ENCODE results near the gene TBX2.
"Not testable (repeated sequence)": the region's sequence is repeated elsewhere in the genome, so short reads cannot be mapped to it uniquely, and the experiment has no call there.

TBX2 gene

DNA sequence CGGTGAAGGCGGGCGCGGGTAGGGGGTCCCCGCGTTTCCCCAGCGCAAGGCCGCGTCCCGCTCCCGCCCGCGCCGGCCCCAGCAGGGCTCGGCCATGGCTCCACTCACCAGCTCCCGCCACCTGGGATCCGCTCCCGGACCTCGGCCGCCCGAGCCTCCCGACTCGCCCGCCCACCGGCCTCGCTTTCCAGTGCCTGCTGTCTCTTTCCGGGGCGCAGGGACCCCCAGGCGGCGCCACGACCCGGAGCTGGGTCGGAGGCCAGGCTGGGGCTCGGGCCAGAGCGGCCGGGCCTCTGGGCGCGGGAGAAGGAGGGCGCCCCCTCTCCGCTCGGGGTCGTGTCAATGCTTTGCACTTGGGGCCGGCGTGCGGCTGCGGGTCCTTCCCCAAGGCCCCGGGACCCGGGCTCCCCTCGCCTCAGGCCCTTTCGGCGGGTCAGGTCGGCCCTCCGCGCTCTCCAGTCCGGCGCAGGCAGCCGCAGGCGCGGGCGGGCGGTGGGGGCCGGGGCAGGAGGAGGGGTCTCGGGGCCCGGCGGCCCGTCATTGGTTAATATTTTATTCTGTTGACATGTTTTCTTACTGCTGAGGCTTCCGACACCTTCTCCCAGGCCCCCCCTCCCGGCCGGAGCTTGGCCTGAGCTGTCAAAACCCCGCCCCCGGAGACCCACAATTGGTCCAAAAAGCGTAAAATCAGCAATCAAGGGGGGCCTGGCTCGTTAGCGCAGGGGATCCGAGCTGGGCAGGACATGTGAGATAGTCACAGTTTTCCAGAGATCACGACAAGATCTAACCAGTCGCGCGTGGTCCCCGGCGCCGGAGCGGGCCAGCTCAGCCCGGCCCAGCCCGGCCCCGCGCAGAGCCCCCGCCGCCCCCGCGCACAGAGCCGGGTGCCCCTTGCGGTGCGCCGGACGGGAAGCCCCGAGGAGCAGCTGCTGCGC, at the start of gene TBX2:
TBX2 (plus strand) TSS at position 713 of the 935 bp plus-strand sequence. CDS start 334 bp downstream, outside the sequence.
- no peak for DNase-seq

DNA sequence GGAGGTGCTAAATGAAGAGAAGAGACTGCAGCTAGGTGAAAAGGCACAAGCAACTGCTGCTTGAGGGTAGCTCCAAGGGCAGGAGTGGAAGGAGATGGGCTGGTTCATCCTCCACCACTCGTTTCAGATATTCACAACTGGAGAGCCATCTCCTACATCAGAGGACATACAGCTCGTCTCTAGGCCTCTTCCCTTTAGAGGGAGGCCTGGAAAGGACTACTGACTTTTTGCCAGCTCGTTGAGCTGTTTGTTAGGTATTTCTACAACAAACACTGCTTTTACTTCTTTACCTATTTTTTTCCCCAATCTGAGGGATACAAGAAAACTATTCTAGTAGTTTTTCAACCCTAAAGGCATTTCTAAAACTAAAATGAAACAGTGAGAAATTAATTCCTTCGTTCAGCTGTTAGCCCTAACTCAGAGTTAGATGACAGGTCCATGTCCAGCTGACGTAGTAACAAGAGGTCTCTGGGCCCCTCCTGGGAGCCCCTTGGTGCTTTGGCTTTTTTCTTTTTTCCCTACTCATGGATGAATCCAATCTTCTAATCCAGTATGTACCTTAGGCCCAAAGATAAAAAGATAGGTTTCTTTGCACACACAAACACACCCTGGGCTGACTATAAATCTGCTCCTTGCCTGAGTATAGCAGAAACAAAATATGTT, 47.8 kb upstream of the TBX2 start:
- no peak for DNase-seq

DNA sequence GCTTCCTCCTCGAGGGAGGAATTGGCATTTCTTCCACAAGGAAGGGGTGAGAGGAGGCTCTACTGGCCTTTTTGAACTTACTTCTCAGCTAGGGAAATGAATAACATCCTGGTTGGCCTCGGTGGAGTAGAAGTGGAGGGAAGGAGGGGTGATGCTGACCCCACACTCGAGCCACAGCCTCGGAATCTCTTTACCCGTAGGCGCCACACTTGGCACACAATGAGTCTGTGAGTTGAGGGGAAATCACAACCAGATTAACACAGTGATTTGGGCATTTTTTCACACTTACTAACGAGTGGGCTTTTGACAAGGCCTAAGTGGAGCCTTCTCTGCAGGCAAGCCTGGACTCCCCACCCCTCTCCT, 47.3 kb upstream of the TBX2 start:
- no peak for DNase-seq

DNA sequence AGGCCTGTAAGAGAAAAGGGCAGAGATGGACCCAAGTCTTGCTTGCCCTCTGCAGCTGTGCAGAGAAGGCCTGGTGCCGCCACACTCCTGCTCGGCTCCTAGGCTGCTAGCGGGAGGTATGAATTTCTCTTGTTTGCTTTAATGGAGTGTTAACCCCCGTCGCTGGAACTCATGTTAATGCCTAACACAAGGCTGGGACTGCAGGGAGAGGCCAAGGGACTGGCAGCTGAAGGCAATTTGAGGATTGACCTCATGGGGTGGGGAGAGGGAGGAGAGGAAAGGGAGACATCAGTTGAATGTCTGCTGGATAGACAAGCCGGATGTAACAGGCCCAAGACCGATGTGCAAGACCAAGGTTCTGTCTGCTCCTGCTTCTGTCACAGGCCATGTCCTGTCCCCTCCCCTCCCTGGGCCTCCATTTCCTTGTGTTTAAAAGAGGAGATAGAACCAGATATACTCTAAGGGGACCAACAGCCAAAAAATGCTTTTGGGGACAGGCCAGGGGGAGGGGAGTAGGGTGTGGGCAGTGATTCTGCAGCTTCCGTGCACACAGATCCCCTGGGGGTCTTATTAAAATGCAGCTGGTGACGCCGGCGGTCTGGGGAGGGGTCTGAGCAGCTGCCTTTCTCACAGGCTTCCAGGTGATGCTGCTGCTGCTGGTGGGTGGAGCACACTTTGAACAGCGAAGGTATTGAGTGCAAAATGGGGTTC, 46.7 kb upstream of the TBX2 start:
- DNase-seq = no peak

DNA sequence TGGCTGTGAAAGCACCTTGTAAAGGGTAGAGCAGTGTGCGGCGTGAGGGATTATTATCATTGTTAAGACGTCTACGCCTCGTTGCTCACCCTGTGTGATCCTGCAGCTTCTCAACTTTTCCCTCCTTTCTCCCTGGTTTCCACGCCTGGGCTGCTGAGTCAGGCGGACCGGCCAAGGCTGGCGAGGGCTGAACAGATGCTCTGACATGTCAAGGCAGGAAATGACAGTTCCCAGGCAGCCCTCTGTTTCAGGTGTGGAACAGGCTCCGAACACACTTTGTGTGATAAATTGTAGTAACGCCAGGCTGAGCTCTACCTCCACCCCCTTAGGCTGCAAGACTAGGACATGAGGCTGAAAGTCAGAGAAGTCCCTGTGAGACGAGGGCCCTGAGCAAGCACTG, 46.0 kb upstream of the TBX2 start:
- DNase-seq = no peak

DNA sequence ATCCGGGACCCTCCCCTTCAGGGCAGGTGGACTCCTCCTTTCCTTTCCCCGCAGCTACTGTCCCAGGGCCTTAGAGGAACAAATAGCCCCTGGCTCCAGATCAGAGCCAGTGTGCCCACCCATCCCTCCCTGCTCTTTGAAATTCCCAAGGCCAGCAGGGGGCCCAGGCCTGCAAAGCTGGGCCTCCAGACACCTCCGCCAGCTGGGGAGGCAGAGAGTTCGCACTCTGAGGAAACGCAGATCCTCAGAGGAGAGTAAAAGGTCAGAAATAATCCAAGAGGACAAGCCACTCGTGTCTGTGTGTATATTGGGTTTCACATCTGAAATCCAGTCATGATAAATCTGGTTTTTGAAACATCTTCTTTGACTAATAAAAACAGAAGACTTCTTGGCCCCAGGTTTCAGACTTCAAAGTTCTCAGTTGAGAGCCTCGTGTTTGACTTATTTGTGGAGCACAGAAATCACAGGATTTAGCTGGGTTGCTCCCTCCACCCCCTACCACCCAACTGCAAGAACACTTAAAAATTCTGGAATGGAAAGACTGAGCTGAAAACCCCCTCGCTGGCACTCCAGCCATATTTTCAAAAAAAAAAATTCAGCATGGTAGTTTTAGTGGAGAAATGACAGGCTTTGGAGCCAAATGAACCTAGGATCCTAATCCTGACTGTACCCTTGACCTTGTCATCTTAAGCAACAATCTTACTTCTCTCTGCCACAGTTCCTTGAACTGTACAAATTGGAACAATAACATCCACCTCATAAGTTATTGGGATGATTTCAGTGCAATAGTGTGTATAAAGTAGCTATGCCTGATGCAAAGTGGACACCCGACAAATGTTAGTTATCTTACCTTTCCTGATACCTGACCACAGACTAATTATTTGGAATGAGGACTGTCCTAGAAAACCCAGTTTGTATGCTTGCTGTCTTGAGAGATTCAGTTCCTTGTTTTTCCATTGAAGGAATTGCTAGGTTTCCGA, 44.5 kb upstream of the TBX2 start:
- no peak for DNase-seq

DNA sequence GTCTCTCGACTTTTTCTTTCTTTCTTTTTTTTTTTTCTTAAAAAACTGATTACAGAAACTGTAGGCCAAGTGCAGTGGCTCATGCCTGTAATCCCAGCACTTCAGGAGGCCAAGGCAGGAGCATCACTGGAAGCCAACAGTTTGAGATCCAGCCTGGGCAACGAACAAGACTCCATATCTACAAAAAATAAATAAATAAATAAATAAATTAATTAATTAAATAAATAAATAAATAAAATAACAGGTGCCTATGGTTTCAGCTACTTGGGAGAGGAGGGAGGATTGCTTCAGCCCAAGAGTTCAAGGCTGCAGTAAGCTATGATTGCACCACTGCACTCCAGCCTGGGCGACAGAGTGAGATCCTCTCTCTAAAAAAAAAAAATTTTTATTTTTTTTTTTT, 42.6 kb upstream of the TBX2 start:
- not testable (repeated sequence) for DNase-seq

DNA sequence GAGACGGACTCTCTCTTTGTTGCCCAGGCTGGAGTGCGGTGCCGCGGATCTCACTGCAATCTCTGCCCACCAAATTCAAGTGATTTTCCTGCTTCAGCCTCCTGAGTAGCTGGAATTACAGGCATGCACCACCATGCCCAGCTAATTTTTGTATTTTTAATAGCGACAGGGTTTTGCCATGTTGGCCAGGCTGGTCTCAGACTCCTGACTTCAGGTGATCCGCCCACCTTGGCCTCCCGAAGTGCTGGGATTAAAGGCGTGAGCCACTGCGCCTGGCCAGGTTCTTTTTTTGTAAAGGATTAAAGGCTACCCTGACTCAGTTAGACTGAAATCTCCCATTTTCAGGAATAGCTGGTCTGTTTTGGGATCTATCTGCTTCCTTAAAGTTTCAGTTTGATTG, 40.1 kb upstream of the TBX2 start:
- DNase-seq = not testable (repeated sequence)

DNA sequence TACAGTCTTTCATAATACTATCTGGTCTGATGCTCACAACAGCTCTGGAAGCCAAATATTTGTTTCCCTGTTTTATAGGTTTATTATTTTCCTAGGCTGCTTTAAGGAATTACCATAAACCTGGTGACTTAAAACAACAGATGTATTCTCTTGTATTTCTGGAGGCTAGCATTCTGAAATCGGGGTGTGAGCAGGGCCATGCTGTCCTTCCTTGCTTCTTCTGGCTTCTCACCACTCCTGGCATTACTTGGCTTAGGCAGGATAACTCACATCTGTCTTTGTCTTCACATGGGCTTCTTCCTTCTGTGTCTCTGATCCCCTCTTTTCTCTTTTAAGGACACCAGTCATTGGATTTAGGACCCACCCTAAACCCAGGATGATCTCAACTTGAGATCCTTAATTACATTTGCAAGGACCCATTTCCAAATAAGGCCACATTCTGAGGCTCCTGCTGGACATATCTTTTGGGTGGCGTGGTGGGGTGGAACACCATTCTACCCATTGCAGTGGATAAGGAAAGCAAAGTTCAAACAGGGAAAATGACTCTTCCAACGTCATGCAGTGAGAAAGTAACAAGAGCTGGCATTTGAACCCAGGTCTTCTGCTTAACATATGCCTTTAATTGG, 39.2 kb upstream of the TBX2 start:
- DNase-seq = no peak

DNA sequence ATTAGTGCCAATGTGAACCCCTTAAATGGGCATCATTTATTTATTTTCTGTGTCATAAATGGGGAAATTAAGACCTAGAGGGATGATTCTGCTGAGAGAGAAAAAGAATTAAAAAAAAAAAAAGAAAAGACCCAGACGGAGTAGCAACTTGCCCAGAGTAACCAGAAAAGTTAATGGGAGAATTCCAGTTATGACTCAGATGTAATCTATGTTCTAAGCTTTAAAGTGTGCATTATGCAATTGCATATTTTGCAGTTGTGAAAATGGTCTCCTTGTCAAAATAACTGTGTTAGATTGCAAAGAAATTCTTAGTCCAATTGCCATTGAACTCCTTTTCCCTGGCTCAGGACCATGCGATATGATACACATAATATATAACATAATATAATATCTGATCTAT, 38.6 kb upstream of the TBX2 start:
- no peak for DNase-seq

DNA sequence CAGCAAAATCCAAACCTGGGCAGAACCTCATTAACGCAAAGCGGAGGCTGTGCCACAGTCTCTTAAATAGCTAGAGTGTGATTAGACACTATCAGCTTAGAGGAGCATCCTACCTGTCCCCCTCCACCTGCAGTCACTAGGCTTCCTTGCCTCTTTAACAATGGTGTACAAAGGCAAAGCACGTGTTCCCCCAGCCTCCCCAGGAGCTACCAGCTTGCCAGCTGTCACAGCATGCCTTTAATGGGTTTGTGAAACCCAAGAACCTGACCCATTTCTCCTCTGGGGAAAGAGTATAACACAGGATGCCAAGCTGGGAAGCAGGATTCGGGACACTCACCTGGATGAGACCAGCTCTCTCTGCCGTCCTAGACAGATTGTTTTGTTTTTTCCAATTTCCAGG, 37.2 kb upstream of the TBX2 start:
- DNase-seq = no peak

DNA sequence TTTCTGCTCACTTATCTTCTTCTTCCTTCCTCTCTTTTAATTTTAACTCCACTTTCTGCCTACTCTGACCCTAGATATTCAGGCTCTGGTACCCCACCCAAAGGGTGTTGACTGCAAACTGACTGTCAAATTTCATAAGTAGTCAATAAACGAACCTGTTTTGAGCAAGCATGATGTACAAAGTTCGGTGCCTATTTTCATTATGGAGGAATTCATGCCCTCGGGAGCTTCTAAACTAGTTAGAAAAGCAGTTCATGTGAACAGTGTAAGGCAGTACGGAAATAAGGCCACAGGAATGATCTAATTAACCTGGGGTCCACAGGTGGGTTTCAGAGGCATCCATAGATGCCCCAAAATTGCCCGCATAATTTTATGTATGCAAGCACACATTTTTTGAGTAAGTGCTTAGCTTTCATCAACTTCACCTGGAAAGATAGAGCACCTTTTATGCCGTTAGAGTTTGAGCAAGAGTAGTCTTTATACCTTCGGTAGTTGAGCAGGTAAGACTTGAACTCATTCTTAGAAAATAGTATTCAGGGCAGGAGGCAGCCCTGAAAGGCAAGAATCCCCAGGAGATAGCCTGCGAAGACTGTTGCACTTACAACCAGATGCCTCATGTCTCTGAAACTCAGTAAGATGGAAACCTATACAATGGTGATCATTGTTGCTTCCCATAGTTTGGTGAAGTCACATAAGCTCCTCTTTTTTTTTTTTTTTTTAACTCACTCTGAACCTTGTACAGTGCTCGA, 36.6 kb upstream of the TBX2 start:
- DNase-seq = no peak

DNA sequence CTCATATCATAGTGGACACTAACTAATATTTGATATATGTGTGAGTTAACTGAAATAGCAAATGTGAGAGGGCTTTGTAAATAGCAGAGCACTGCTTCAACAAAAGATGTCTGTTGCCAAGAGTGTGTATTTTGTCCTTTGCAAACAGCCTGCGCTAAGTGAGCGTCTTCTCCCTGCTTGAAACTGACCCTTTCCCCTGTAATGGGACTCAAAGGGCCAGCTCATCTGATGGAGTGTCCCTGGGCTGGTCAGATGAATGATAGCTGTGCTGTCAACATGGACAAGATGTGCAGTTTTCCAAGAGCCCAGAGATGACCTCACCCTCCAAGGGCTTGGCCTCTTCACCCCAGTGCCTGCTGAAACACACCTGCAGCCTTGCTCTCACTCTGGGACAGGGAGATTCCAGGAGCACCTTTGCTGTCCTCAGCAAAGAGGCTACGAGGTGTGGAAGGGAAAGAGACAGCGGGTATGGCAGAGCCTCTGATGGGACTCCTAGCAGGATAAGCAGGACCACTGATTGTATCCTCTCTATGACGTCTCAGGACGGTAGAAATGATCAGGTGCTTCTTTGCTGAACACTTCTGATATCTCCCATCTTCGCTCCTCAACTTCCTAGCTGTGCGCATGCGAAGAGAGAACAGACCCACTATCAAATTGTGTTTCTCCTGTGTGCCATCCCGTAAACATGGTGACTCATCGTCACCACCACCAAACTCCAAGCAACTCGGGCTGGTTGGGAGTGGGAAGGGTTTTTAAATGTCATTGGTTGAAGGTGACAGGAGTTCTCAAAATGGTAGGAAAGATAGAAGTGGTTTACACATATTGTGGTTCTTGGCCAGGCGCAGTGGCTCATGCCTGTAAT, 35.8 kb upstream of the TBX2 start:
- DNase-seq = no peak

DNA sequence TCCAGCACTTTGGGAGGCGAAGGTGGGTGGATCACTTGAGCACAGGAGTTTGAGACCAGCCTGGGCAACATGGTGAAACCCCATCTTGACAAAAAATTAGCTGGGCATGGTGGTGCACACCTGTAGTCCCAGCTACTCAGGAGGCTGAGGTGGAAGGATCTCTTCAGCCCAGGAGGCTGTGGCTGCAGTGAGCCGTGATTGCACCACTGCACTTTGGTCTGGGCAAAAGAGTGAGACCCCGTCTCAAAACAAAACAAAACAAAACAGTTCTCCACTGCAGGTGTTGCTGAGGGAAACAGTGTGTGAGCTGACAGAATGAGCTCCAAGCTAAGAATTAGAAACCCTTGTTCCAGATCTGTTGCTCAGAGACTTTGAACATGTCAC, 35.2 kb upstream of the TBX2 start:
- no peak for DNase-seq

DNA sequence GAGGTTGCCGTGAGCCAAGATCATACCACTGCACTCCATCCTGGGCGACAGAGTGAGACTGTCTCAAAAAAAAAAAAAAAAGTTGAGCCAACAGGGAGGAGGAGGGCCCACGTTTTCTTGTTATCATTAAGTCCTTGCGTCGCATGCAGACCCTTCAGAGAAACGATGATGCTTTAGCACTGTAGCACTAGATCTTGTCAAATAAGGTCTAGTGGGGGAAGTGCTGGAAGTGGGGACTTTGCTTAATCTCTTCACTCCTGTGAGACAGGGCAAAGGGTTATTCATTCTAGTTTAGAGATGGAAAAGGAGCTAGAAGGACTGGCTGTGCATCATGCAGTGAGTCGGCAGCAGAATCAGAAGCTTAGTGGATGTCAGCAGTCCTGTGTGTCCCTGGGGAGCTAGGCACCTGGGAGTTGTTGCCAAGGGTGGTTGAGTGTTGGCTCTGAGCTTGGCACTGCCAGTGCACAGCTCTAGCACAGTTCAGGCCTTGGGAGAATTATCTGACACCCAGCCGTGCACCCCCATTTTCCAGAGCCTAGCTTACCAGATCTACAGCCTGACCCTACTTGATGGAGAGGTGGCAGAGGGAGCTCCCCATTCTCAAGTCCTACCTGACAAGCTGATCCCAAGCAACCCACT, 33.4 kb upstream of the TBX2 start:
- no peak for DNase-seq

DNA sequence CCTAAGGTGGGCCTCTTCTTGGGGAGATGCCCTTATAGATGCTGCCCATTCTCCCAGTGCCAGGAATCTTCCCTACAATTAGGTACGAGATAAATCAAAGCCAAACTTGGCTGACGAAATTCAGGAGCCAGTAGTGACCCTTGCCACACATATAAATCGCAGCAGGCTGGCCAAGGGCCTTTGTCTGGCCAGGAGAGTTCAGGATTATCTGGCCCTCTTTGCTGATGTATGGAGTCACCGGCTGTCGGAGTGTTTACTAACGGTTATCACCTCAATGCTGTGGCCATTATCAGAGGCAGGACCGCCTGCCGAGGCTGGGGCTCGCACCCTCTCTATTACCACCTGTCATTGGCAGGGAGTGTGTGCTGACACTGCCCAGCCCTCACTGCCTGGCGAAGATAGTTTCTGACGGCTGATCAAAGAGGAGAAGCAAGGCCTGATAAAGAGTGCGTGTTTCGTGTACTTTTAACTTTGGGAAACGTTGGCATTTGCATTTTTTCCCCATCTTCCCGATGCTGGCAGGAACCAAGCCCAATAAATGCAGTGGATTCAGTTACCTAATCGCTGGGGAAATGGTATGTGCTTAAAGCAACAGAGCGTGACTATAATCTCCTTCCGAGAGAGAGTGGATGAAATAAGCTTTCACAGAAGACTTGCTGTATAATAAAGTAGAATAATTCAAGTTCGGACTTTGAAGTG, 32.8 kb upstream of the TBX2 start:
- DNase-seq = no peak

DNA sequence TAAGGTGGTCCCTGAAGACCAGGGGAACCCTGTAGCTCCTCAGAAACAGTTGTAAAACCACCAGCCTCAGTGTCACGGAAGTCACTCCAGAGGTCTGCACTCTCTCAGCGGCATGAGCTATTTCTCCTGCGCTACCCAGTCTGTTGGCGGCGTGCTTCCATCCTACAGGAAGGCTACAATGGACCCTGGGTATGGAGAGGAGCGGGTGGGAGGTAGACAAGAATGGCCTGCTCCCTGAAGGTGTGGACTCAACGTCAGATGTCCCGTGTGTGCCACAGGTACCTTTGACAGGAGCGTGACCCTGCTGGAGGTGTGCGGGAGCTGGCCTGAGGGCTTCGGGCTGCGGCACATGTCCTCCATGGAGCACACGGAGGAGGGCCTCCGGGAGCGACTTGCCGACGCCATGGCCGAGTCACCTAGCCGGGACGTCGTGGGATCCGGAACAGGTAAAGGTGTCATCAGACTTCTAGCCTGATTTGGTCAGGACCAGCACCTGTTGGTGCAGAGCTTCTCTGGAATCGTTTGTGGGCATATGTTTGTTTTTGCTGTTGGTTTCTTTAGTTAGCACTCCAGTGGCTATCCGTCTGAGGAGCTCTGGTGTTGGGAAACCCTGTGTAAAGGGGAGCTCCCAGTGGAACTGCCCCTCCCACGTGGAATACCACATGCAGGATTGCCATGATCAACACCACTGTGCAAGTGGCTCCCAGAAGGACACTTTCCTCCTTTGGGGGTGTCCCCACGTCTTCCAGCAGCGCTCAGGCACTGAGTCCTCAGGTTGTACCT, 31.4 kb upstream of the TBX2 start:
- no peak for DNase-seq

DNA sequence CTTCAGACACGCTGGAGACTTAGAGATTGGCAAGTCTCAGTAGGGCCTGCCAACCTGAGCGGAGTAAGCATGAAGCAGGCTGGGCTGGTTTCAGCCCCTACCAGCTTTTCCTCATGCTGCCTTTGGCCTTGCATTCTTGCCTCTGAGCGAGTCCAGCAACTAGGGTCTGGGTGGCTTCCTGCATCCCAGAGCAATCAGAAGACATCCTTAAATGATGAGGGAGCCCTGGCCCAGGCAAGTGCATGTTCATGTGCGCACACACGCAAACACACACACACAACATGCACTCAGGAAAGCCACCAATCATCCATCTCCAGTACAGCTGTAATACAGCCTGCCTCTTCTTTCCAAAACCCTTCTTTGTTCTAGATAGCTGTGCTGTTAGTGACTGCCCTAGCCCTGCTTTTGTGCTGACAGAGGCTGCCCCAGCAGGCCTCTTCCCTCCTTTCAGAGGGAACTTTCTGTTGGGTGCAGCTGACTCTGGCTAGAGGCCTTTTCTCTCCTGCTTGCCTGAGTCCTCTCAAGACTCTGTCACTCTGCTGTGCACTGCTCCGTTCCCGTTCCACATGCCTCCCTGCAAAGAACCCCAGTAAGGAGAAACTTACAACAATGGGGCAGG, 30.7 kb upstream of the TBX2 start:
- no peak for DNase-seq
